Endometrium (tissue), 2 donors: ENCODE data around the gene FAM124A.

Experiments
- FAIRE-seq: peaks from 2 replicates; lab custom pipeline; 2012; peaks lifted over from hg19 to GRCh38; lab: Jason Lieb, UNC
- donor health status: control.
- donor health status: control.

FAM124A gene

GRCh38 chr13:51308781-51309180 is 86.6 kb downstream of the FAM124A start:
- FAIRE-seq: no peak

GRCh38 chr13:51311231-51311630 is 89.0 kb downstream of the FAM124A start:
- no peak for FAIRE-seq

DNA sequence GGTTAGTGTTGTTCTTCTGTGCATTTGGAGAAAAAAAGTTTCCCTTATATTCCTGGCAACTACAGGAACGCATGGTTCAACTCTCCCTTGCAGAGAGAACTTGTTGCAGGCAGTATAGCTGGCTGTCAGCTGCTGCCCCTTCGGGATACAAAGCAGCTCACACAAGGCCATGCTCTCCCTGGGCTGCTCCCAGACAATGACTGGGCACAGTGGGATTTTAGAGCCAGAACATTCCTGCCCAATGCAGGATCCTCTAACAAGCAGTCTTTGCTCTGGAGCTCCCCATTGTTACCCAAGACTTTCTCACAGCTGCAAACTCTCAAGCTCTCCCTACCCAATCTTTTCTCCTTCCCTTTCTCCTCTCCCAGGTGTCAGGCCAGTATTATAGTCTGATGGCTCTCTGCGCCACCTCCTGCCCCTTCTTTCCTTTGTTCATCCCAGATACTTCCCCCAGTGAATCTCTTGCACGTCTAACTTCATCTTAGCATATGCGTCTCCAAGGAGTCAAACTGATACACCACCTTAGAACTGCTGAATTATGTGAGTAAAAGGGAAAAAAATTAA is 89.8 kb downstream of the FAM124A start:
- no peak for FAIRE-seq

- FAIRE-seq: no peak
Measured at GRCh38 chr13:51313619-51314018, 91.4 kb downstream of the FAM124A start.

GRCh38 chr13:51317262-51317661 is 95.1 kb downstream of the FAM124A start:
- no peak for FAIRE-seq

- FAIRE-seq: no peak
Measured at GRCh38 chr13:51318015-51318414, 95.8 kb downstream of the FAM124A start.

DNA sequence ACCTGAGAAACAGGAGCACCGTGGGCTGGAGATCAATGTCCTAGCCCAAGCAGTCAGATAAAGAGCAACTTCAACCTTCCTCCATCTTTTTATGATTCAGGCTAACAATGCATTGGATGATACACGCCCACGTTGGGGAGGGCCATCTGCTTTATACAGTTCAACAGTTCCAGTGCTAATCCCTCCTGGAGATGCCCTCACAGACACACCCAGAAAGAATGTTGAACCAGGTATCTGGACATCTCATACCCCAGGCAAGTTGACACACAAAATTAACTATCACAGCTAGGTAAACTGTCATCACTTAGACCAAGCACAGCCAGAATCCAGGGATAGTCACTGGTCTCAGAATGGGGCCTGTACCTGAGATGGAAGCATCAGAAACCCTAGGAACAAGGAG is 96.7 kb downstream of the FAM124A start:
- no peak for FAIRE-seq

- FAIRE-seq: no peak
Measured at GRCh38 chr13:51321836-51322235, 99.6 kb downstream of the FAM124A start.

- no peak for FAIRE-seq
Measured at GRCh38 chr13:51322826-51323225, 100.6 kb downstream of the FAM124A start.

DNA sequence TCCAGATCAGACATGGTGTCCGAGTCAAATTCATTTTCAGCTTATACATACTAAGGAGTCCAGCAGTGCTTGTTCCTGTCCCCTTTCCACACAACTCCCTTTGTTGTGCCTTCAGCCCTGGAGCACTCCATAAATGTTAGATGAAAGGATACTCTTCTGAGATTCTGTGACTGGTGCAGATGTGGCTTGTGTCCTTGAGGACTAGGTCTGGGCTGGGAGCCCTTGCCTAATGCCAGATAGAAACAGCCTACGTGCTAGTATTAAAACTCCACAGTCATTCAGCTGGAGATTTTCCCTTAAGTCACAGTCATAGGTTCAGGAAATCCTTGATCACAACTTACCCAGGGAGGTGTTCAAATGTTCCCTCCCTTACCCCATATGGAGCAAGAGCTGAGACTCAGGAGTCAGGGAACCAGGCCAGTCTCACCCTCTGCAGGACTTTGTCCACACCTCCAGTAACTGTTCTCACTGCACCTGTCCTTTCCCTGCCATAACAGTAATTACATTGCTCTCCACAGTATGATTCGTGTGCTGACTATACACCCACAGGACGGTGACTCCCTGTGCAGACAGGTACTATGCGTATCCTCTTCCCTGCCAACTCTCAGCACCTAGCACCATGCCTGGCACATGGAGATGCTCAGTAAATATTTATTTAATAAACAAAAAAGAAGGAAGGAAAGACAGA is 101.8 kb downstream of the FAM124A start:
- no peak for FAIRE-seq

DNA sequence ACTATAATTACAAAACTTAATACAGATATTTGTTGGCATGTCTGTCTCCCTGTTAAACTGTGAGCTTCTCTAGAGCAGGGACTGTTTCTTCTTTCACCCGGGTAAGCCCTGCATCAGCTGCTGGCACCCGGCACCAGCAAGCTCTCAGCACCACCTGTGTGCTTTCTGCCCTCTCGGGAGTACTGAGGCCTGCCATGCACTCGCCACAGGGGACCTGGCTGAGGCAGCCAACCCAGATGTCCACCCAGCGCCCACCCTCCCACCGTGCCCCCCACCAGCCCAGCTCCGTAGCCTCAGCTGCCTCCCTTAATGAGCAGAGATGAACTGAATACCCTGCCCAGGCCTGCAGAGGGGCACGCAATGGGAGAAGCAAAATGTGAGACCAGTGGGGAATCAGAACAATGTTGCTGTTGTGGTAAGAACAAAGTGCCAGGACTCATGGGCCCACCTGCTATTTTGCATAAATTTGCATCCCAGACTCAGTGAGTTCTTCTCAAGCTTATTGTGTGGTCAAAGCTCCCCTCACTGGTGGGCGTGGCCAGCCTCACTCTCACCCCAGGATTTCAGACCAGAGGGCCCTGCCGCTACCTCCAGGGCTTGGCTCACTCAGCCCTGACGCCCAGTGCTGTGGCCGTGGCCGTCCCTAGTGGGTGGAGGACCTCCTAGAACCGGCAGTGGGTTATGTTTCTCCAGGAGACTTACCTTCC is 102.7 kb downstream of the FAM124A start:
- FAIRE-seq: no peak

GRCh38 chr13:51325837-51326236 is 103.6 kb downstream of the FAM124A start:
- FAIRE-seq: no peak

GRCh38 chr13:51326777-51327176 is 104.6 kb downstream of the FAM124A start:
- no peak for FAIRE-seq

- FAIRE-seq: no peak
Measured at GRCh38 chr13:51327961-51328360, 105.8 kb downstream of the FAM124A start.

GRCh38 chr13:51328488-51328887 is 106.3 kb downstream of the FAM124A start:
- FAIRE-seq: no peak

- FAIRE-seq: no peak
Measured at GRCh38 chr13:51329606-51330005, 107.4 kb downstream of the FAM124A start.

DNA sequence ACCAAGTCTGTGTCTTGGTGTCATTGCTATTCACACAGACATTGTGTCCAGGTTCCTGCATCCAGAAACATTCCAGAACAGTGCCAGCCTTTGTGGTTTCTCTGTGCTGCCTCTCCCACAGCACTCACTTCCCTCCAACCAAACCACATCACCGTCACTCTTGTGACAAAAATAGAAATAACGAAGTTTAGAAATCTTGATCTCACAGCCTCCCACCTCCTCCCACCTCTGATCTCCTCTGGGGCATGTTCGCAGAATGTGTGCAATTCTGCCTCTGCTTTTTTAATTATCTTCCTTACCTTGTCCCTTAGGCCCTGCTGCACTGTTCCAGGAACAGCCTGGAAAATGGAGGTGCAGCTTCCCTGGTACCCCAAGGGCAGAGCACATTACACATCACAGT is 108.6 kb downstream of the FAM124A start:
- FAIRE-seq: no peak

GRCh38 chr13:51331354-51331861 is 109.2 kb downstream of the FAM124A start:
- no peak for FAIRE-seq

- no peak for FAIRE-seq
Measured at GRCh38 chr13:51332566-51333361, 110.6 kb downstream of the FAM124A start.

DNA sequence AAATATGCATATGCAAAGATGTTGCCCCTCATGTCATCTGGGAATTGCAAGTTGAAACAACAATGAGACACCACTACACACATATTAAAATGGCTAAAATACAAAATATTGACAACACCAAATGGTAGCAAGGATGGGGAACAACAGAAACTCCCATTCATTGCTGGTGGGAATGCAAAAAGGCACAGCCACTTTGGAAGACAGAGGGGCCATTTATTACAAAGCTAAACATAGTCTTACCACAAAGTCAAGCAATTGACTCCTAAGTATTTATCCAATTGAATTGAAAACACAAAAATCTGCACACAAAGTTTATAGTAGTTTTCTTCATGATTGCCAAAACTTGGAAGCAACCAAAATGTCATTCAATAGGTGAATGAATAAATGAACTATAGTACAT is 111.2 kb downstream of the FAM124A start:
- no peak for FAIRE-seq

DNA sequence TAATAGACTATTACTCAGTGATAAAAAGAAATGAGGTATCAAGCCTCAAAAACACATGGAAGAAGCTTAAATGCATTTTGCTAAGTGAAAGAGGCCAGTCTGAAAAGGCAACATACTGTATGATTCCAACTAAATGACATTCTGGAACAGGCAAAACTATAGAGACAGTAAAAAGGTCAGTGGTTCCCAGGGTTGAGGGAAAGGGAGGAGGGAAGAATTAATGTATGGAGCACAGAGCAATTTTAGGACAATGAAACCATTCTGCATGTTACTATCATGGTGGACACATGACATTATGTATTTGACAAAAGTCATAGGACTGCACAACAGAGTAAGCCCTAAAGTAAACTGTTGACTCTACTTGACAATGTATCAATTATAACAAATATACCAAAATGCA is 111.6 kb downstream of the FAM124A start:
- no peak for FAIRE-seq
